Left lung (tissue), 10 donors: ENCODE measurements around the gene RALBP1. TPM values are rescaled to one million over a fixed set of nuclear protein-coding genes. Genes with fewer than 3 reads are reported as not detected.
"Not testable (repeated sequence)": the region's sequence is repeated elsewhere in the genome, so short reads cannot be mapped to it uniquely, and the experiment has no call there.

Source experiments
- ATAC-seq: fragments of 200-7000 bp; cut with Tn5 transposase; one replicate; pipeline ENCODE4 v1.9.1; 2020; ENCODE audit warnings: moderate library complexity
- DNase-seq, 4 donors: peaks; one replicate each; pipeline ENCODE4 v3.0.0-alpha.2; 2013 to 2020
- H3K27ac ChIP-seq, 2 donors: fragments of 200-600 bp; sonication (generic) in 1 of 2; one replicate each; pipeline versions ENCODE4 v1.5.0 to v1.8.0; 2020 to 2021
- H3K27me3 ChIP-seq, 2 donors: fragments of 200-600 bp; sonication (generic) in 1 of 2; one replicate each; pipeline versions ENCODE4 v1.5.0 to v1.8.0; 2020 to 2021
- H3K36me3 ChIP-seq, 2 donors: fragments of 200-600 bp; sonication (generic) in 1 of 2; one replicate each; pipeline versions ENCODE4 v1.5.0 to v1.8.0; 2020 to 2021
- H3K4me1 ChIP-seq, 2 donors: fragments of 200-600 bp; one replicate each; pipeline ENCODE4 v1.8.0; 2021
- H3K4me3 ChIP-seq, 2 donors: fragments of 200-600 bp; sonication (generic) in 1 of 2; one replicate each; pipeline versions ENCODE4 v1.5.0 to v1.8.0; 2020 to 2021; ENCODE audit warnings: mild to moderate bottlenecking in 1 of 2
- H3K9me3 ChIP-seq, 2 donors: fragments of 200-600 bp; sonication (generic) in 1 of 2; one replicate each; pipeline versions ENCODE4 v1.5.0 to v1.8.0; 2020 to 2021
- CTCF ChIP-seq, 2 donors: fragments of 200-600 bp; sonication (generic) in 1 of 2; IDR thresholded peaks; one replicate each; pipeline versions ENCODE4 v1.5.0 to v1.8.0; 2021; ENCODE audit warnings: antibody characterized with exemption in 2 of 2
- intact Hi-C, 2 donors: fragments of 100-400 bp; cut with DNase I; formaldehyde crosslinking; loops; one replicate each; pipeline versions ENCODE4 v1.11.2 to v1.14.2; 2022
- polyA plus RNA-seq, 6 donors: library from polyadenylated mRNA; unstranded; fragments of 120-200 nt; gene quantifications; one replicate each; pipeline ENCODE4 v1.2.1, GENCODE V29; 2013; ENCODE audit not compliant: insufficient read length in 6 of 6
- total RNA-seq, 2 donors: library from RNA; stranded (reverse); fragmentation: NEBNext Ultra II Directional; extraction: Animal tissue kit (Norgen Biotek cat#: 25700); gene quantifications; one replicate each; pipeline ENCODE4 v1.2.1, GENCODE V29; 2021
- donor health status: DM: no; HTN: yes; CAD: no.
- donor health status: DM: no; HTN: no; CAD: no.

The RALBP1 gene
- total and polyA plus RNA-seq, 8 donors: 46.5 to 53.0 (median 49.9) TPM

GRCh38 chr18:9469685-9470084 is 5.6 kb upstream of the RALBP1 start:
- H3K9me3 ChIP-seq: peaks cover 0 to 20% of the 10 kb centered on the region in 2 donors
- no peaks in the 10 kb centered on the region for H3K27me3 ChIP-seq
- intact Hi-C loops: no loop called here
- no peaks in the 10 kb centered on the region for H3K36me3 ChIP-seq
- no peak overlapping the region for H3K27ac ChIP-seq
- H3K4me3 ChIP-seq: no peak overlapping the region
- no peak for TF ChIP-seq CTCF (IDR thresholded peaks at IDR 0.05)
- ATAC-seq (no peak), DNase-seq (no peak)
- peaks cover 0 to 8% of the 10 kb centered on the region in 2 donors for H3K4me1 ChIP-seq

GRCh38 chr18:9474108-9474982 is 968 bp upstream of the RALBP1 start:
- DNase-seq: peak in 1 of 4 donors; percentile 90
- no peak for TF ChIP-seq CTCF (IDR thresholded peaks at IDR 0.05)
- peak; percentile 85 for ATAC-seq
- peak overlapping the region; percentile 92 to 95 for H3K27ac ChIP-seq
- H3K4me1 ChIP-seq: peaks cover 0 to 23% of the 10 kb centered on the region in 2 donors
- intact Hi-C loops: no loop called here
- H3K36me3 ChIP-seq: peaks cover 0 to 13% of the 10 kb centered on the region in 2 donors
- peak overlapping the region; percentile 53 to 94 for H3K4me3 ChIP-seq
- no peaks in the 10 kb centered on the region for H3K27me3 ChIP-seq
- H3K9me3 ChIP-seq: peaks cover 0 to 2% of the 10 kb centered on the region in 2 donors

- no peak for TF ChIP-seq CTCF (IDR thresholded peaks at IDR 0.05)
- no peaks in the 10 kb centered on the region for H3K9me3 ChIP-seq
- intact Hi-C loops: no loop called here
- H3K36me3 ChIP-seq: peaks cover 0 to 22% of the 10 kb centered on the region in 2 donors
- ATAC-seq (no peak), DNase-seq (peak in 2 of 4 donors; percentile 17 to 70)
- no peaks in the 10 kb centered on the region for H3K27me3 ChIP-seq
- H3K4me1 ChIP-seq: peaks cover 0 to 29% of the 10 kb centered on the region in 2 donors
- peak overlapping the region; percentile 82 to 94 for H3K4me3 ChIP-seq
- peak overlapping the region; percentile 95 for H3K27ac ChIP-seq
Measured at GRCh38 chr18:9475643-9476591, 604 bp downstream of the RALBP1 start.

- H3K9me3 ChIP-seq, H3K27me3 ChIP-seq, ATAC-seq, DNase-seq, H3K27ac ChIP-seq, intact Hi-C loops: not testable (repeated sequence)
- H3K4me1 ChIP-seq: peaks cover 0 to 29% of the 10 kb centered on the region in 2 donors
- peak overlapping the region in 1 of 2 donors; percentile 94 for H3K4me3 ChIP-seq
- peaks cover 0 to 28% of the 10 kb centered on the region in 2 donors for H3K36me3 ChIP-seq
Measured at GRCh38 chr18:9476949-9477348, 1.6 kb downstream of the RALBP1 start.

GRCh38 chr18:9477509-9477908 is 2.2 kb downstream of the RALBP1 start:
- ATAC-seq: no peak
- Histone ChIP-seq H3K27ac (no peak overlapping the region), H3K27me3 (no peaks in the 10 kb centered on the region), H3K36me3 (peaks cover 0 to 28% of the 10 kb centered on the region in 2 donors), H3K4me1 (peaks cover 0 to 32% of the 10 kb centered on the region in 2 donors), H3K9me3 (no peaks in the 10 kb centered on the region), H3K4me3 (no peak overlapping the region)
- intact Hi-C loops: no loop called here
- TF ChIP-seq CTCF (IDR thresholded peaks at IDR 0.05): no peak
- no peak for DNase-seq
